ENCODE measurements around the gene ANKRD63.

ANKRD63 gene, protein sequence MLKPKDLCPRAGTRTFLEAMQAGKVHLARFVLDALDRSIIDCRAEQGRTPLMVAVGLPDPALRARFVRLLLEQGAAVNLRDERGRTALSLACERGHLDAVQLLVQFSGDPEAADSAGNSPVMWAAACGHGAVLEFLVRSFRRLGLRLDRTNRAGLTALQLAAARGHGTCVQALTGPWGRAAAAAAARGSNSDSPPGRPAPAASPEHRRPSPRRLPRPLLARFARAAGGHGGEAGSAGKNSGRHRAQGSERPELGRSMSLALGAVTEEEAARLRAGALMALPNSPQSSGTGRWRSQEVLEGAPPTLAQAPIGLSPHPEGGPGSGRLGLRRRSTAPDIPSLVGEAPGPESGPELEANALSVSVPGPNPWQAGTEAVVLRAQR

DNA sequence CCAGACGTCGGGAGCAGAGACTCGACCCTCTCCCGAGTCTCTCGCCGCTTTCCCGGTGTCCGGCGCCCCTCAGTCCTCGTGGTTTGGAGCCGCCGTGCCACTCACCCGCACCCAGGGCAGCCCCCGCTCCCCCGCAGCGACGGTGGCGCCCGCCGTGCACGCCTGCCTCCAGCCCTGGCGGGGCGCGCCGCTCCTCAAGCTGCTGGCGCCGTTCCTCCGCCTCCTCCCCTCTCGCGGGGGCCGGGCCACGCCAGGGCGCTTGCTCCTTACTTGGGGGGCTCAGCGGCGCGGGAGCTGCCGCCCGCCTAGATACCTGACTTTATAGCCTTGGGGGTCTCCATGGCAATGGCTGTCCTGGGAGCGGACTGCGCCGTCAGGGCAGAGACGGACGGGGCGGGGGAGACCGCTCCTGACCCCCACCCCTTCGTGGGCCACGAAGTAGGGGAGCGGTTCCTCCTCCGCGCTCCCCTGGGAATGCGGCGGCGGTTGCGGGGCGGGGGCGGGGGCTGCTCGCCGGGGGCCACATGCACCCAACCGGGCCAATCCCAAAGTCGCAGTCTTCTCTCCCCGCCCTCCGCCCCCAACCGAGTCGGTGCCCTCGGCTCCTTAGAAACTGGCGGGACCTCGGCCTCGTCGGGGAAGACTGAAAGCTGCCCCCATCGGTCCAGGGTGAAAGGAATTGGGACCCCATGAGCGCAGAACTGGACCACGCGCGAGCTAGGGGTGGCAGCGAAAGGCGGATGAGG is at the start of gene ANKRD63:
Gene ANKRD63, minus strand, starts transcription at position 196 of the 746 bp plus-strand sequence. CDS start 478 bp downstream, outside the sequence.
- DNase-seq (ENCODE audit: low spot score), result no peak

DNA sequence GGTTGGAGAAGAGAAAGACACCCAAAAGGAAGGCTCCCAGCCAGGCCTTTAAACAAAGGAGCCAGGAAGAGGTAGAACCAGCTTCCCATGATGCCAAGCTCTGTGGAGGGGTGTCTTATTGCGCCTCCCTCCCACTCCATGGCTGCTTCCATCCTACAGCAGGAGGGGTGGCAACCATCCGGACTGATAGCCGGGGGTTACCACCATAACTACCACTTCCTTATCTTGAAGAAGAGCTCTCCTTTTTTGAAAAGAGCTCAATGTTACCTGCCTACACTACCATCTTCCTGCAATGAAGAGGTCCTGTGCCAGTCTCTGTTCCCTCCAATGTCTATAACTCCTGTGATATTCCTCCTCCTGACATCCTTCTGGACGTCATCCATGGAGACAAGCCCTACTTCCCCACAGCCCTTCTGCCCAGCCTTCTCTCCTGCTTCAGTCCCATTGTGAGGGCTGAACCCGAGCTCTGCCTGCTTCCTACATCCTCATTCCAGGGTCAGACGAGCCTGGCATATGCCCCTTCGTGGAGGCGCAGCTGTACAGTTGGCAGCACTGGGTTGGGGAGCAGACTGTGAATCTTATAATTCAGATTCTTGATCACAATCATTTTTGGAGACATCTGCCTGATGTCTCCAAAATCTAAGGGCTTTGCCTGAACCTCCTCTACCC is 49.4 kb upstream of the ANKRD63 start:
- DNase-seq (ENCODE audit: low spot score), result no peak

DNA sequence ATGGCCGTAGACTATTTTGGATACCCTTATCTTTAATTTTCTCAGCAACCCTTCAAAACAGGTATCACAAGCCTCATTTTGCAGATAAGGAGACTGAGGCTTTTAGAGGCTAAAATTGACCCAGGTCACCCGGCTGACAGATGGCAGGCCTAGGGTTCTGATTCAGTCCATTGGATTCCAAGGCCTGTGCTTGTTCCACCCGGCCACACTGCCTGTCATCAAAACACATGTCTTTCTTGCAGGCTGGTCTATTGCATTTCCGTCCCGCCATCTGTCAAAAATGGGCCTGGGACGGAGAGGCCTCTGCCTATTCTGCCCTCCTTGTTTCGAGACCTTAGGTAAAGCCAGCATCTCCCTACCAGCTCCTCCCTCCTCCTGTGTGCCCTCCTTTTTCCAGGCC is 48.8 kb upstream of the ANKRD63 start:
- no peak for DNase-seq (ENCODE audit: low spot score)

DNA sequence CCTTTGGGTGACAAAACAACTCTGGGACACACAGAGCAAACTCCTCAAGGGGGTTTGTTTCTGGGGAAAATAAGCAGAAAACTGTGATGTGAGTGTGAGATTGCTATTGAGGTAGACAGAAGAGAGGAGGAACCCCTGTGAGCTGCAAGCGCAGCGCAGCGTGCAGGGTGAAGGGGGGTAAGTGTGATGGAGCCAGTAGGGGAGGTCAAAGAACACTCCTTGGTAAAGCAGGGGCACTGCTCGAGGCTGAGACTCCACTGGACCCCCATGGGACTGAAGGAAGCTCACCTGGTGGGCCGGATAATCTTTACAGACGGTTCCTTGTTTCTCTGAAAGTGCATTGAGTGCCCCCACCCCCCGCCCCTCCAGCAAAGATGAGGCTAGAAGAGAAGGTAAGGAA is 48.2 kb upstream of the ANKRD63 start:
- DNase-seq (ENCODE audit: low spot score), result no peak

DNA sequence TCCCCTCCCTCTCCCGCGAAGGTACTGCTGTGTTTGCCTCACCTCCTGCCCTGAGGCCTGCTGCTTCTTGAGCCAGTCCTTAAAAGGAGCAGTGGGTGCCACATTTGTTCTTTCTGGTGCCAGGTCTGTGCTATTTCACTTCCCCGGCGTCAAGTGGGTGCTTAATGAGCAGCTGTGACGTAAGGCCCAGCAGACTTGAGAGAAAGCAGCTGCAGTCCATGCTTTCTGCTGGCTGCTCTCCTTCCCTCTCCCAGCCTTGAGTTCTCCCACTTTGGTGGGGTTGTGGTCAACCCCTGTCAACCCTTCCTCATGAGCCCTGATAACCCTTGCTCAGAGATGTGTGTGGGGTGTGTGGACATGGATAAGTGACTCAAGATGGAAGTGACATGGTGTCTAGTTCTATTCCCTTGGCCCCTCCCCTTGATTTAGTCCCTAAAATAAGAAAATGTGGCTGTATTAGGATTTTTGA is 47.5 kb upstream of the ANKRD63 start:
- DNase-seq (ENCODE audit: low spot score), result peak; percentile 46

DNA sequence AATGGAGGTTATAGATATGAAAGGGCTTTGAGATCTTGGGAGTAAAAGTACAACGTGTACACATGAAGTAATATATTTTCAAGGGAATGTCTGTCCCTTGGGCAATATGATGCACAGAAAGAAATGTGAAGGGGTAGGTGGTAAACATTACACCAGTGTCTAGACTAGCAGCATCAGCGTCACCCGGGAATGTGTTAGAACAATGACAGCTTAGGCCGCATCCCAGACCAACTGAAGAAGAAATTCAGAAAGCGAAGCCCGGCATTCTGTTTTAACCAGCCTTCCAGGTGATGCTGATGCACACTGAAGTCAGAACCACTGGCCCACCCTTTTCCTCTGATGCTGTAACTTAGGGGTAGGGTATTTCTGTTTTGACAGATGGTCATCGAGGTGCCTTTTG is 46.9 kb upstream of the ANKRD63 start:
- DNase-seq (ENCODE audit: low spot score), result peak; percentile 43

DNA sequence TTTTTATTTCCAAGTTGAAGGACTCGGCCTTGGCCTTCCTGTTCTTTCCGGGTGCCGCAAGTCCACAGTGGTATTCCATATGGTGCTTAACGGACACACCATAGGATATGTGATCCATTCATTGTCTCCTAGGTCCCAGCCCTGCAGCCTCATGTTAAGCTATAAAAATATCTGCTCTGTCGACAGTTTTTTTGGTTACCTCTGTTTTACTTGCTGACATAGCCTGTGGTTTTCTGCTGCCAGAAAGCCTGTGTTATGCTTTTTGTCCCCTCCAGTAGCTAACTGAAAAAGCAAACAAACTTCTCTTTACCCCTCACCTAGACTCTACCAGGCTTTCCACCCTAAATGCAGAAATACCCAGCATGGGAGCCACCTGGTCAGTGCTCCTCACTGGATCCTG is 45.9 kb upstream of the ANKRD63 start:
- DNase-seq (ENCODE audit: low spot score), result no peak

DNA sequence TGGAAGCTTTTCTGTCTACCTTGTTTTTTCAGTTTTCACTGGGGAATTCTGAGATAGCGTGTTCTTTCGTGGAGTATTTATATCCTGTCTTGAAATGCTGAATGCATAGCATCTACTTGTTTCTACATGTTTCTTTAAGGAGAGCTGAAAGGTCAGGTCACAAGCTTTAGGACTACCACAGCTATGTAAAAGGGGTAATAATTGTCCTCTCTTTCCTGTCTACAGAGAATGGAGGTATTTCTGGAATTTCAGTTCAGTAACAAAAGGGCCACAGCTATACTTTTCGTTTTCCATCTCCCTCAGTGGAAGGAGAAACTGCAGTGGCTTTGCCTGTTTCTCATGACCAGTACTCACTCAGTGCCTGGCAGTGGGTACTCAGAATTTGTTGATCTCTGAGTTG is 45.3 kb upstream of the ANKRD63 start:
- peak; percentile 52 for DNase-seq (ENCODE audit: low spot score)

DNA sequence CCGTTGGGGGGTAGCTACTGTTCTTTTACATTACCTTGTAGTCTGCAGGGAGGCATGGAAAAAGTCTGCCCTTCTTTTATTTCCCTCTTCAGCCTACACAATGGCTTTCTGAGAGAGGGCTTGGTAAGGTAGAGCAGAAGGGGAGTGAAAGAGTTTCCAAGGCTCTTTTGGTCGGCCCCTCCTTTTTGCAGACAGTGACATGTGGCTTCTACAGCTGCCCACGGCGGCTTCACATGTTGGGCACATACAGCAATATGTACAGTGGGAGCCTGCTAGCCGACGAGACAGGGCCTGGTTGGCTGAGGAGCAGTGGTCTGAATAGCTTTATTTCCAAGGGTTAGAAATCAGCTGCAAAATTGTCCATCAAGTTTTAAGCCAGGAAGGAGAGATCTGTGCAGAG is 44.6 kb upstream of the ANKRD63 start:
- DNase-seq (ENCODE audit: low spot score), result no peak

DNA sequence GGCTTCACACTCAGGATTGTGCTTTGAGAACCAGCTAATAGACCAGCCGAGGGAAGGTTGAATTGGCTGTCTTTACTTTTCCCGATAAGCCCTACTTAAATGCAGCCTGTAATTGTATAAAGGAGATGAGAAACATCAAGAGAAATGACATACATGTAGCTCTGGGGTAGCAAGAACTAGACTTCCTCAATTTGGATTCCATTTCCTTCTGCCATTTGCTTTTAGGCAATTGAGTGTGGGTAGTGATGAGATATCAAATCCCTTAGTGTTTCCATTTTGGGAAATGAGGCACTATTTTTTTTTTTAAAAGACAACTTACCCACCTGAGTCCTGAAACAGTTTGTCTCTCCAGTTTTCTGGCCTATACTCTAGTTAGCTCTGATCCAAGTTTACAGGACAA is 42.8 kb upstream of the ANKRD63 start:
- DNase-seq (ENCODE audit: low spot score), result no peak

DNA sequence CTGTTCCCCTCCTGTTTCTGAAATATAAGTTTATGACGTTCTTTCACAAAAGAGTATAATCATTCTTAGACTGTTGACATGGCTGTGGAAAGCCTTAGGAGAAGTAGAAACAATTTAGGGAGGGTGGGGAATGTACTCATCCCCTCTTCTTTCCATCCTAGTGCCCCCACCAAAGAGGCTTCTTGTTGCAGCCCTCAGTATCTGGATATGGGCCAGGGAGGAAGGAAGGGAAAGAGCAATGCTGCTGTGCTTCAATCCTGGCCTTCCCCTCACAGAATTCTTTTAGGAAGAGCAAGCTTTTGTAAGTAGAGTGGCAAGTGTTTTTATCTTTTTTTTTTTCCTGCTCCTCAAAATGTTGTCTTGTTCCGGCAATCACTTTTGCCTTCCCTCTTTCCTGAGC is 42.3 kb upstream of the ANKRD63 start:
- DNase-seq (ENCODE audit: low spot score), result no peak

DNA sequence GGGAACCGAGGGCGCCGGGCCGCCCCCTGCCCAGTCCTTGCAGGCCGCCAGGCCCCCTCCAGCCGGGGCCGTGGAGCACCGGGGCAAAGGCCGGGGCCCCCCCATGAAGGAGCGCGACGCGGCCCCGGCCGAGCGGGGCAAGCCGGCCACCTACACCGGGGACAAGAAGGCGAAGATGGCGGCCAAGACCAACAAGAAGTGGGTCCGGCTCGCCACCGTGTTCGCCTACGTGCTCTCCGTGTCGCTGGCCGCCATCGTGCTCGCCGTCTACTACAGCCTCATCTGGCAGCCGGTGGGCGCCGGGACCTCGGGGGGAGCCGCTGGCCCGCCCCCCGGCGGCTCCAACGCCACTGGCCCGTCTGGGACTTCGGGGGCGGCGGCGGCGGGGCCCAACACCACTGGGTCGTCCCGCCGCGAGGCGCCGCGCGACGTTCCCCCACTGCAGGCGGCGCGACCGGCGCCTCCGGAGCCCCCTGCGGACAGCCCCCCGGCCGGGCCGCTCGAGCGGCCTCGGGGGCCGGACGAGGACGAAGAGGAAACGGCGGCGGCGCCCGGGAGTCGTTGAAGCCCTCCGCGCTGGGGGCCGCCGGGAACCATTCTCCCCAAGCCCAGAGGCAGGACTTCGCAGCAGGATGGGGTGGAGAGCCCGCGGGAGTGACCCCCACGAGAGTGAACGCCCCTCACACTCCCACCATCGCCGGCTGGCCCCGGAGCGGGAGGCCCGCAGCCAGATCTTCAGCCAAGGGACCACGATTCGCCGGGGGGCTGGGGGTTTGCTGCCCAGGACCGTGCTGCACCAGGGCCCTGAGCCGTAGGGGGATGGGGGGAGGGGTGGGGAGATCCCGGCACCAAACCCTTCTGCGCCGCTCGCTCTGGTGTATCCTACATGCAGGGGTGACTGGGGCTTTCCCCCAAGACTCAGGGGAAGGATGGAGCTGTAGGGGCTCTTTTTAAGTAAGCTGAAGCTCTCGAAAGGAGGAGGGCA is 41.4 kb upstream of the ANKRD63 start:
- peak; percentile 31 for DNase-seq (ENCODE audit: low spot score)

DNA sequence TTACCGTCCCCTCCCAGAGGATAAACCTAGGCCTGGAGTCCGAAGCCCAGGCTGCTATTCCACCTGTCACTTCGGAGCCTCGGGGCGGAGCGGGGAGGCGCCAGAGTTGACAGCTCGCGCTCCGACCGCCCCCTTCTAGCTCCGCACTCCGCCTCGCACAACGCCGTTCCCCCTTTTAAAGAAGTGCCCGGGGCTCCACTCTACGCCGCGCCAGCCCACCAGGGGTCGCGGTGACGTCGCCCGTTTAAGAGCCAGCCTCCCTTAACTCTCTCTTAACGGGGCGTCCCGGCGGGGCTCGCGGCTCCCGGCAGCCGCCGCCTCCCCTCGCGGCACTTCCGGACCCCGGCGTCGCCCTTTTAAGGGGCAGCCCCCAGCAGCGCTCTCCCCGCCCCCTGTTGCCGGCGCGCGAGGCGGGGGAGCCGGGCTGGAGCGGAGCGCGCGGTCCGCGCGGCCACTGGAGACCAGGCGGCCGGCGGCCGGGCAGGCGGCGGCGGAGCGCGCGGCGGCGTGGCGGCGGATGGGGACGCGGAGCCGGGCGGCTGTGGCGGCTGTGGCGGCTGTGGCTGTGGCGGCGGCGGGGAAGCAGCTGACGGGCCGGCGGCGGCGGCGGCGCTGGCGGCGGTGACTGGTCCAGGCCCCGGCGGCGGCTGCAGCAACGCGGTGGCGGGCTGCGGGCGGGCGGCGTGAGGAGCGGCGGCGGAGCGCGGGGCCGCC is 40.5 kb upstream of the ANKRD63 start, which contains the start of gene INAFM2:
Gene INAFM2, plus strand, starts transcription at position 454 of the 714 bp plus-strand sequence. CDS start 364 bp downstream, outside the sequence.
- DNase-seq (ENCODE audit: low spot score), result peak; percentile 96

DNA sequence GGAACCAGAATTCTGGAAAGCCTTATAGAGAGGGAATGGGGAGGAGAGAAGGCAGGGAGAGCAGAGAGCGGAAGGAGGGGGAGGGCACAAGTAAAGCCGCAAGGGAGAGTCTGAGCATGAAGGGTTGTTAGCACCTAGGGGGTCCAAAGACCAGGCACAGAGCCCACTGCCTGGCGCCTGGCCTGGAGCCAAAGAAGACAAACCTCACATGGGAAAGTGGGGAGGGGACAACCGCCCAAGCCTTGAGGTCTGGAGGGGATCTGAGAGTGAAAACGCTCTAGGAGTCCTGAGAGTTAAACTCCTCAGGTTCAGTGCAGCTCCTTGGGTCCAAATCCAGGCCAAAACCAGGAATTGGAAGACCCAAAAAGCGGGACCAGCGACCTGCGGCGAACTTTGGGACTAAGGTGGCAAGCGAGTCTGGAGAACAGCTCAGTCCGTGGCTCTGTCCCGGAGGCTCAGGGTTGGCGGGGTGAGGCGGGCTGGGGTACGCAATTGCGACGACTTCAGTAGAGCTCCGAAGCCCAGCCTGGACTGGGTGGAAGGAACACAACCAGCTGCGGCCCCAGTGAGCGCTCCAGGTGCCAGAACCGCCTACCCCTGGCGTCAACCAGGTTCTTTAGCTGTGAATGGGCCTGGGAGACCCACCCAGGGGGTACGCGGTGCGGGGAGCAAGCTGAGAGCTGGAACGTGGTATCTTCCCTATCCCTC is 39.8 kb upstream of the ANKRD63 start:
- DNase-seq (ENCODE audit: low spot score), result no peak

DNA sequence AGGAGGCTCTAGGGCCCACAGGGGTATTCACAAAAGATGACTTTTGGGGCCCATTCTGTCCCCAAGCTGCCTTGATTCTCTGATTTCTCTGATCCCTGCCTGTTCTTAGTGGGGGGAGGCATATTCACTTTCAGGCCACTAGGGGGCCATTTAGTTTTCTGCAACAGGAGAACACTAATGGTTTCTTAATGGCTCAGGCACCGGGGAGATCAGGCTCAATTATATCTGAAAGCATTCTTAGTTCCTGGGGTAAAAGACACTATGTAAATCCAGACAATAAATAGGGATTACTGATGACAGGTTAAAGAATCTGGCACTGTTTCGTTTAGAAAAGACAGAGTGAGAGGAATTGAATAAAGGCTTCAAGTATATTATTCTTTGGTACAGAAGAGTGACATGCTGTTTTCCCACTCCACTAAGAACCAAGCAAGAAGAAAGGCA is 38.1 kb upstream of the ANKRD63 start:
- DNase-seq (ENCODE audit: low spot score), result peak; percentile 70

DNA sequence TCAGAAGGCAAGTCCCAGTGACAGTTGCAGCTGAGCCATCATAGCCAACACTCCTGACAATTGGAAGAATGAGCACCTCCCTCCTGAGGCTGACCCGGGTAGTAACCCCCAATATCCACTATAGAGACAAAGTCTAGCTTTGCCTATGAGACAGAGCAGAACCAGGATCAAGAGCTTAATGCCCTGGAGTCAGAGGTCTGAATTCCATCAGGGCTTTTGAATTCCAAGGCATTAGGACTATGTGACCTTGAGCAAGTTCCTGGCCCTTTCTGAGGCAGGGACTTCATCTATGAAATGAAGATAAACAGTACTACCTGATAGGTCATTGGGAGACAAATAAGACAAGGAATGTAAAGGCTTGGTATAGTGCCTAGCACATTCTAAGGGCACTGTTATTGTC is 37.5 kb upstream of the ANKRD63 start:
- DNase-seq (ENCODE audit: low spot score), result no peak

DNA sequence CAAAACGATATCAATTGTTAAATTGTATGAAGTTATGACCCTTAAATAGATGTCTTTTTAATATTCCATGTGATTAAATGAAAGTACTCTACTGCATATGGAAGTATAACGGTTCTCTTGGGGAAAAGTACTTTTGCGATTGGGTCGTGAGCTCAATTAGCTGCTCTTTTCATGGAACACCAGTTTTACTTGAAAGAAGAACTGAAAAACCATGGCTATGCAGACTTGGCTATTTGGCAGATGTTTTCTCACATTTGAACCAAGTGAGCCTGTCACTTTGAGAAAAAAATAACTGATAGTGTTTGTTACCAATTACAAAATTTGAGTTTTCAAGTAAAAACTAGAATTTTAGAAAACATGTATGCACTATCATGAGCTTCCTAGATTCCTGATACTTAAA is 34.7 kb upstream of the ANKRD63 start:
- no peak for DNase-seq (ENCODE audit: low spot score)

DNA sequence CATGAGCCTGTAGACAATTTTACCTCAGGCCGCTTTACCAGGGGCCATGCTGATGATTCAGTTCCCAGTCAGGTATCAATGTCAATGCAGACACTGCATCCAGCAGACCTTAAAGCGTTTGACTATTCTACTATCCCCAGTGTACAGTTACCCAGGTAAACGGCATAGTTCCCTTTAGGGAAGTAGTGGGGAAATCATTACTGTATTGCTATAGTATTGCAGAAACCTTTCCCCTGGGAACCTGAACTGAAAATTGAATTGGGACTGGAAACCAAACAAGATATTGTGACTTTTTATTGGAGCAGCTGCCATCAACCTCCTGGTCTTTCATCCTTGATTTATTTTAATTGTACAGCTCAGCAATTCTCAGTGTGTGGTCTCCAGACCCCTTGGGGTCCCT is 34.1 kb upstream of the ANKRD63 start:
- no peak for DNase-seq (ENCODE audit: low spot score)

DNA sequence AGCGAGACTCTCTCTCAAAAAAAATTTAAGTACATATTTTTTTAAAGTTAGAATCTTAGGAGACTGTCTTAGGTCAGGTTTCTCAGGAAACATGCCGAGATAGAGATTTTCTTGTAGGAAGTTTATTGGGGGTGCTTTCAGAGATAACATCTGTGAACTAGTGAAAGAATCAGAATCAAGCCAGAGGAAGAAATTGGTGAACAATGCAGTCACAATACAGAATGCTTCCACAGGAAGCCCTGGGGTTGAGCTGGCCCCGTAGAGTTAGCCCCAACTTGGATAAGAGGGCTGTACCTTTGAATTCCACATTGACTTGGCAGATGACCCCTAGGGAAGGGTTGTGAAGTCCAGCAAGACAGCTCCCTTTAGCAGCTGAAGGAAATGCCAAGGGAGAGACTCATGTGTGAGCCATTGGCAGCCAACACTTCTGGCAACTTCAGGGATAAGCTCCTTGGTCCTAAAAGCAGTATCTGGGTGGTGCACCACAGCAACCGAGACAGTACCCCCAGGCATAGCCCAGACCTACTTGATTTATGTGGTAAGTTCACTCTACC is 31.9 kb upstream of the ANKRD63 start:
- peak; percentile 38 for DNase-seq (ENCODE audit: low spot score)
